HG03108 (cell line): ENCODE results near the gene ADAMTS2.
"Not testable (repeated sequence)": the region's sequence is repeated elsewhere in the genome, so short reads cannot be mapped to it uniquely, and the experiment has no call there.

Experiments used
- ATAC-seq: cut with Tn5 transposase; IDR thresholded peaks from one replicate; pipeline ENCODE4 v1.9.1; 2021; ENCODE audit warnings: moderate library complexity; ENCODE audit not compliant: unreplicated experiment

ADAMTS2 gene

GRCh38 chr5:179298181-179298993 lies 46.9 kb downstream of the ADAMTS2 start:
- no peak for ATAC-seq

DNA sequence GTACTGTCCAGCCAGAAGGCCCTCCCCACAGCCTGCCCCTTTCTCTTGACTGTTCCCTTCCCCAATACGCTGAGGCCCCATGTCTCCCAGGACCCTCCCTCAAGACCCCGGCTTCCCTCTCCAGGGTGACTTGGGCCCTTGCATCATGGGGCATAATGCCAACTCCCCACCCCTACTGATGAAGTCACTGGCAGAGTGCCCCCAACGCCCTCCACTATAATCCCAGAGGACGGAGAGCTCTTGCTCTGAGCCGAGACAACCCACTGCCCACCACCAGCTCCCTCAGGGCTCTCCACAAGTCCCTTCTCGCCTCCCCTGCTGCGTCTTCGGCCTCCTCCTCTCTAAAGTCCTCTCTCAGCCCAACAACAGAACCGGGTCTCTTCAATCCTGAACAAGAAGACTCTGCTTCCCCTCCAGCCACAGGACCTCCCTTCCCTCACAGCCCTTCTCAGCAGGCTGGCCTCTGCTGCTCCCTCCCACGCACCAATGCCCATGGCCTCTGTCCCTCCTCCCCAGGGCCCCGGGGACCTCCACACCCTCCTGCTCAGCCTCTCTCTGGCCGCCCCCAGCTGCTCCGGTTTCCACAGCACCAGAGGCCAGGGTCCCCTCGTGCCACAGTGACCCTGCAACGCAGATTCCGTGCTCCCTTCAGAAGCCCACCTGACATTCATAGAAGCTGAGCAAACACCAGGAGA lies 47.6 kb downstream of the ADAMTS2 start:
- ATAC-seq: no peak

DNA sequence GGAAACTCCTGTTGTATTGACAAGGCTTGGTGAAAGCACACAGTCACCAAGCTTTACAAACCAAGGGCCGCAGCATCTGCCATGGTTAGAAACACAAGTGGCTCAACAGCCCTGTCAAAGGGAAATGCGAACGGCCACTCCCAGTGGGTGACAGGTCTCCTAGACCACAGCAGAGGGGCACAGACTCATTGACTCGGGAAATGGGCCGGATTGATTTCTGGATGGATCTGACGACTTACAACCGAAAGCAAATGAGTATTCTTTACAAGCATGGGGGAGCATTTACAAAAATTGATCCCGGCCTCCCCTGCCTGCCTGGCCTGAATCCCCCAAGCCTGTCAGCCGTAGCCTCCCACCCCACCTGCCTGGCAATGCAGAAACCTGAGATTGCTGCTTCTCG lies 48.2 kb downstream of the ADAMTS2 start:
- ATAC-seq: no peak

- no peak for ATAC-seq
Observed at GRCh38 chr5:179296150-179296821, 49.0 kb downstream of the ADAMTS2 start.

DNA sequence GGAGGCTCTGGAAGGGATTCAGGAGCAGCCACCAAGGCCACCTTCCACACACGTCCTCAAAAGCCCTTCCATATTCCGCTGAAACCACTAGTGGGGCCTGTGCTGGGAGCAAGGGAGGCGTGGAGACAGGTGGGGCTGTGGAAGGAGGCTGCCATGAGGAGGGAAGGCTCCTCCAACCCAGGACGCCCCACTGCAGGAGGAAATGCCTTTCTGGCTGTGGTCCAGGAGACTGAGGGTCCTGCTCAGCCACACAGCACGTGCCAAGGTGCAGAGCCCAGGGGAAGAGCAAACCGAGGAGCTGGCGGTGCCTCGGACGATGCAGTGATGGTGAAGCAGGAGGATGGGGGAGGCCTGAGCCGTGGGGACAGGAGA lies 49.5 kb downstream of the ADAMTS2 start:
- no peak for ATAC-seq

- no peak for ATAC-seq
Observed at GRCh38 chr5:179294891-179295777, 50.1 kb downstream of the ADAMTS2 start.

GRCh38 chr5:179294131-179294780 lies 51.0 kb downstream of the ADAMTS2 start:
- no peak for ATAC-seq

DNA sequence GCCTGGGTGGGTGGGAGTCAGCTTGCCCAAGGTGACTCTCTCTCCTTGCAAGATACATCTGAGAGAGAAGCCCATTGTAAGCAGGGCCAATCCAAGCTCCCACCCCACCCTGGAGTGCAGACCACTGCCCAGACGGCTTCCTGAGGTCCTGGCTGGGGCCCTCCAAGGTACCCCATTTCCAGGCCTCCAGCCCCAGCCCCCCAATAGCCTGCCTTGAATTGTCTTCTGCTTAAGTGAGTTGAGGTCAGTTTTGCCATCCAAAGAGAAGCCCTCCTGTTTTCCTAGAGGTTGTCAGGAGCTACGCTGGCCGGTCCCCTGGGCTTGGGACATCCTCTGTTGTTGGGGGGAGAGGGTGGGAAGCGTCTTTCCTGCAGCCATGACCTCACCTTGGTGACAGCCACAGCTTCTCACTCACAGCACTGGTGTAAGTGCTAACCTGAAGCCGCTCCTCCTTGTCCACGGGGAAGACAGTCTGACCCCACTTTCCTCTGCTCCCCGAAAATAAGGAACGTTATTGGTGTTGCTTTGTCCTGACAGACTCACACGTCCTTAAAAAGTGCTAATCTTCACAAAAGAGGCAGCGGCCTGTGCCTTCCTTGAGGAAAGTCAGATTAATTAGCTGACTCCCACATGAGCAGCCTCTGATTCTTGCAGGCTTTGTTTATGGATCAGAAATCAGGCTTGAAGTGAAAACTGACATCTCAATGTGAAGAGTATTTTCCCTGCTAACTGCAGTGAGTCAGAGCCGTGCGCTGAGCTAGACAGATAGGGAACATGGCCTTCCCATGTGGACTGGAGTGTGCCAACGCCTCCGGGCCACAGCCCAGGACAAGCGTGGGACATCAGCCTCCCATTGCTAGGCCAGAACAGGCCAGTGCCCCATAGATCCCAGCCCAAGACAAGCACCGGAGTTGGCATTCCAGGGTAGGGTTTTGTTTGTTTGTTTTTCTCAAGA lies 52.3 kb downstream of the ADAMTS2 start:
- ATAC-seq: no peak

DNA sequence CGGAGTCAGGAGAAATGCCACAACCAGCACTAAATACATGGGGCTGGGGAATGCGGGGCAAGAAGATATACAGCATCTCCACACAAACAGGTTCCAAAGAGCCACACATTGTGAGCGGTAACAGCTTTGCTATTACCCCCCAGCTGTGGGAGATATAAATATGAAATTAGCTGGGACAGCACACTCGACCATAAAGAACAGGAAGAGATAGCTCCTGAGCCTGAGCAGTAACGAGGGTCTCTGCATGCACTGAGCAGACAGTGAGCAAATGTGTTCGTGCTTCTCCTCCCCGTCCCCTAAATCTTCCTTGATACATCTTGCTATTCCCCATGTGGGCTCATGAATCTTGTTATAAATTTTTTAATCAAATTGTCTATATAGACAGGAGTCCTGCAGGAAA lies 53.1 kb downstream of the ADAMTS2 start:
- no peak for ATAC-seq

GRCh38 chr5:179290681-179291540 lies 54.4 kb downstream of the ADAMTS2 start:
- no peak for ATAC-seq

- no peak for ATAC-seq
Observed at GRCh38 chr5:179289756-179290385, 55.4 kb downstream of the ADAMTS2 start.

DNA sequence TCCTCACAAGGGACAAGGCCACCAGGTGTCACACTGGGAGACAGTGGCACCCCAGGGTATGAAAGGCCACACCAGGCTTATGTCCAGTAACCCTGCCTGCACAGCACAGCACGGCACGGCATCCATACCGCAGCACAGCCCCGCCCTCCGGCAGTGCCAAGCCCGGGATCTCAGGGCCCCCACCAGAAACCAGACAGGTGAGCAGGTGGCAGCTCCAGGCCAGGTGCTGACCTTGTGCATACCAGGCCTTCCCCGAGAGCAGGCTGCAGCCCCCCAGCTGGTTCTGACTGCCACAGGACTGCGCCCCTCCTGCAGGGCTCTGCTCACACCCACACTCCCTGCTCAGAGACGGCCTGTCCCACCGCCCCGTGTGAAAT lies 56.5 kb downstream of the ADAMTS2 start:
- no peak for ATAC-seq

- no peak for ATAC-seq
Observed at GRCh38 chr5:179288101-179288808, 57.0 kb downstream of the ADAMTS2 start.

- no peak for ATAC-seq
Observed at GRCh38 chr5:179287631-179288030, 57.6 kb downstream of the ADAMTS2 start.

DNA sequence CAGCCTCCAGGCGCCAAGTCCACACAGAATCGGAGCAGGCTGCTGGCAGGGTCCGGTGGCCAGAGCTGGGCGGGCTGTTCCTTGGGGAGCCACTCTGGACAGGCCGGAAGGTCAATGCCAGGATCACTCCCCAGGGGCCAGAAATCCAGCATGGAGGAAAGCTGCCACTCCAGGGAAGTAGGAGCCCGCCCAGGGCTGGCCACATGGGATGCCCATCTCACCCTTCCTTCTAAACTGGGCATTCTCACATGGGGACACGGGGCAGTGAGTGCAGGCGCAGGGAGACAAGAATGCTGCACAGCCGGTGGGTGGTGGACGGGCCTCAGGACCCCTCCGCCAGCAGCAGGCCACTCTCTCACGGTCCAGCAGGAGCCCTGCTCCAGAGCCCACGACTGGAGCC lies 58.2 kb downstream of the ADAMTS2 start:
- no peak for ATAC-seq

GRCh38 chr5:179285776-179286162 lies 59.5 kb downstream of the ADAMTS2 start:
- ATAC-seq: not testable (repeated sequence)
